HG02623 (cell line): ENCODE data around the gene SUMO3.
"Not testable (repeated sequence)": the region's sequence is repeated elsewhere in the genome, so short reads cannot be mapped to it uniquely, and the experiment has no call there.

Experiments
- ATAC-seq: cut with Tn5 transposase; IDR thresholded peaks from one replicate; pipeline ENCODE4 v1.9.1; 2021; ENCODE audit warnings: moderate library complexity; ENCODE audit not compliant: unreplicated experiment

Gene SUMO3

GRCh38 chr21:44847261-44848056 is 29.6 kb upstream of the SUMO3 start:
- no peak for ATAC-seq

- ATAC-seq: no peak
Measured at GRCh38 chr21:44846485-44847260, 28.8 kb upstream of the SUMO3 start.

GRCh38 chr21:44846224-44846484 is 28.3 kb upstream of the SUMO3 start:
- ATAC-seq: no peak

- ATAC-seq: no peak
Measured at GRCh38 chr21:44845418-44846223, 27.8 kb upstream of the SUMO3 start.

DNA sequence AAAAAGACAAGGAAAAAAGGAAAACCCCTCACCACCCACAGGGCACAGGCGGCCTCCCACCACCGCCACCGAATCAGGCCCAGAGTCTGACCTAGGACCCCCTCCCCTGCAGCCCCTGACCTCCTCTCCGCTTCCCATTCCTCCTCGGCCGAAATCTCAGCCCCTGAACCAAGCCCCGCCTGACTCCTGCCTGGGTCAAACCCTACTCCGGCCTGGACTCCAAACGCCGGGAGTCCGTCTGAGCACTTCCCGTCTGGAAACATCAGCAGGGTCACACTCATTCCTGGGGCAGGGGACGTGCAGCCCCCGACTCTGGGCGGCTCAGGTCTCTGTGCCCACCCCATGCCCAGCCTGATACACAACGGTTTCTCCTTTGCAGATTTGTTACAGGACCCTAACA is 26.4 kb upstream of the SUMO3 start:
- ATAC-seq: no peak

- no peak for ATAC-seq
Measured at GRCh38 chr21:44842721-44843445, 25.0 kb upstream of the SUMO3 start.

- ATAC-seq: no peak
Measured at GRCh38 chr21:44842087-44842486, 24.2 kb upstream of the SUMO3 start.

GRCh38 chr21:44840771-44841170 is 22.9 kb upstream of the SUMO3 start:
- no peak for ATAC-seq

- ATAC-seq: no peak
Measured at GRCh38 chr21:44838951-44839350, 21.1 kb upstream of the SUMO3 start.

DNA sequence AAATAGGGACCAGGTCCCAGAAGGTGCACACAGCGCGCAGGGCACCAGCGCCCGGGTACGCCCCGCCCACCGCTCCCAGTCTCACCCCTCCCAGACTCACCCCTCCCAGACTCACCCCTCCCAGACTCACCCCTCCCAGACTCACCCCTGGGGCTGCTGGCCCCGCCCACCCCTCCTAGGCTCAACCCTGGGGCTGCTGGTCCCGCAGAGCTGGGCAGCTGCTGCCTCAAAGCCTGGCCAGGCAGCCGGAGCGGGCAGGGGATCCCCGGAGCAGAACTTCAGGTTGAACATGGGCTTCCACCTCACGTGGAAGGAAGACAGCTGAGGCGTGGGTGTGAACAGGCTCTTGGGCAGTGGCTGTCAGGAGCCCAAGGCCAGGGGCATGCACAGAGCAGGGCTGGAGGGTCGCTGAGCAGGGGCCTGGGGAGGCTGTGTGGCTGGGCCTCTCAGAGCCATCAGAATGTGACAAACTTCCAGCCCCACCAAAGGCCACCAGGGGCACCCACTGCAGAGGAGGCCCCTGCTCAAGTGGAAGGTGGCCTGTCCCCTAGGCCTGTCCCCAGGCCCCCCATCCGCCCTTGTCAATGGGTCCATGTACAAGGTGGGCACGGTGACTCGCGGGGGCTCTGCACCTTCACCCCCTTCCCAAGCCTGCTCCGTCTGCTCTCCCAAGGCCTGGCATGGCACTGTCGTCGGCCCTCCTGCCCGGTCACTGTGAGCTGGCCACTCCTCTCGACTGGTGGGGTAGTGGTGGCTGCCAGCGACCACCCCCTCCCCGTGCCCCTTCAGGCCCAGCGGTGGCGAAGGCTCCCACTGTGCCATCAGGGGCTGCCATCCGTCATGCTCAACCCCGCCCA is 20.4 kb upstream of the SUMO3 start:
- no peak for ATAC-seq

DNA sequence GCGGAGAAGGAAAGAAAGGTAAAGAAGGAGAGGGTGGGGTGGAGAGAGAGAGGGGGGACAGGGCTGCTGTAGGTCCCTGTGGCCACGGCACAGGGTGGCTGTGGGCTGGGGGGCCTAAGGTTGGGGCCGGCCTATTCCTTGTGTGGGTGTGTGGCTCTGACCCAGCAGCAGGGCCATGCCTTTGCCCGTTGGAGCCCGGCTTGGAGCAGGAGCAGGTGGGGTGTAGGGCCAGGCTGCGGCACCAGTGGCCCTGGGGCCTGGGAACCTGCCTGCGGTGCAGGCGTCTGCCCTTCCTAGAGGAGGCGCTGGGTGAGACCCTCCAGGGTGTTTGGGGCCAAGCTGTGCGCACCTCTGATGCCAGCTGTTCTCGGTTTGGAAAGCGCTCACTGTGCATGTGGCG is 19.7 kb upstream of the SUMO3 start:
- ATAC-seq: no peak

DNA sequence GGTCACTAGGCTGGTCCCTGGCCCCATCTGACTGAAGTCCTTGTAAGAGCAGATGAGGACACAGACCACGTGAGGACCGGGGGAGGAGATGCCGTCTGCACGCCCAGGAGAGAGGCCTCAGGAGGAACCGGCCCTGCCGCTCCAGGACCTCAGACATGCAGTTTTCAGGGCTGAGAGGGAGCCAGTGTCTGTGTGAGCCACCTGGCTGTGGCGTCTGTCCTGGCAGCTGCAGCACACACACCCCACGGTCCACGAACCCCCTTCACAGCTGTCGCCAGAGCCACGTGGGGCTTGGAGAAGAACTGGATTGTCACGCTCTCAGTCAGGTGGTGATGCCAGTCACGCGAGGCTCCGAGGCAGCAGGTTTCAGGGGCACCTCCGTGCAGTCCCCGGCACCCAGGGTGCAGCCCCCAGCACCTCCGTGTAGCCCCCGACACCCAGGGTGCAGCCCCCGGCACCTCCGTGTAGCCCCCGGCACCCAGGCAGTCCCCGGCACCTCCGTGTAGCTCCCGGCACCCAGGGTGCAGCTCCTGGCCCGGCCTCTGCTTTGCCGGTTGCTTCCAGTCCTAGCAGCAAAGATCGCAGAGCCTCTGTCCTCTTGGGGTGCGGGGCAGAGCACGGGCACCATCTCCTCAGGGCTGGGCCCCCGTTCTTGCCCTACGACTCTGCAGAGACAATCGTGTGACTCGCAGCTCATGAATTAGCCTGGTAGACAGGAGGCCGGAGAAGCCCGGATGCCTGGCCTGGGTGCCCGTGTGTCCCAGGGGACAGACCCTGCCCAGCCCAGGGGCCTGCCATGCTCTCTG is 19.0 kb upstream of the SUMO3 start:
- ATAC-seq: no peak

DNA sequence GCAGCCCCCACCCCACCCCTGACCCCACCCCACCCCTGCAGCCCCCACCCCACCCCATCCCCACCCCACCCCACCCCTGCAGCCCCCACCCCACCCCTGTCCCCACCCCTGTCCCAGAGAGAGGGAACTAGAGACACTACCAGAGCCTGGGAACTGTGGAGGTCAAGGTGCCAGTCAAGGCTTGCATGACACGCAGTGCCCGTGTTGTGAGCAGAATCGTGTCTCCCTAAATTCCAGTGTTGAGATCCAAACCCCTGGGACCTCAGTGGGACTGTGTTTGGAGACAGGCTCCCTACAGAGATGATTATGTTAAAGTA is 18.4 kb upstream of the SUMO3 start:
- ATAC-seq: no peak

DNA sequence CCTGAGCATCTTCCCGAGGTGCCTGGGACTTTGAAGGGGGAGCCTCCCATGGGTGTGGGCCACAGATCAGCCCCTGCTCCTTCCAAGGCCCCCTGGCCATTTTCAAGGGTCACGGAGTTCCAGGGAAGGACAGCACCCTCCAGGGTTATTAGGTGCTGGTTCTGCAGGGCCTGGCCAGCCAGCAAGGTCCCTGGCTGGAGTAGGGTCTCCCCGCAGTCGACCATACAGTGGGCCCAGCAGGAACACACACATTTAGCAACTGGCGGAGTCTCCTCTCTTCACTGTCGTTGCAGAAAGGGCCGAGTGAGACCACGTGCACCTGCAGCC is 17.7 kb upstream of the SUMO3 start:
- ATAC-seq: no peak

DNA sequence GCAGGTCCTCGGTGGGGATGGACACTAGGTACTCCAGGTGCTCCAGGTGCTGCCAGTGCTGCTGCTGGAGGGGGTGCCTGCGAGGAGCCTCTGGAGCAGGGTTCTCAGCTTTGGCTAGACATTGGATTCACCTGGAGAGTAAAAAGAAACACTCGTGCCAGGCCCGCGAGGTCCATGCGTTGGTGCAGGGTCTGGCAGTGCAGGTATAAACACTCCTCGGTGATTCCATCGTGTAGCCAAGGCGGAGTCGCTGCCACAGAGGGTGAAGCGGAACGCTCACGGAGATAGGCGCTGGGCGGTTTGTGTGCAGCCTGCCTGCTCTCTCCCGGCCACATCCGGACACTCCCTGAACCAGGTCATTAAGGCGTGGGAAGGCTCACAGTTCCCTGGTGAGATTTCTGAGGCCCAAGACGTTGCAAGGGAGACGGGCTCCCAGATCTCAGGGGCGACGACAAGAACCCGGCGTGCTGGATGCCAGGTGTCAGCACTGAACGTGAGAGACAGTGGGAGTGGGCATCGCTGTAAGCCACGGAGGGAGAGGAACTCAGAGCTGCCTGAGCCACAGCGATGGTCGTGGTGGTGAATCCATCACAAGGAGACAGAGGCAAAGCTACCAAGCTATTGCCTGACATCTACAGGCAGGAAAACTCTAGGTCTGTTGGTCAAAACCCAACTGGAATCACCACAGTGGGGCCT is 17.2 kb upstream of the SUMO3 start:
- ATAC-seq: no peak

DNA sequence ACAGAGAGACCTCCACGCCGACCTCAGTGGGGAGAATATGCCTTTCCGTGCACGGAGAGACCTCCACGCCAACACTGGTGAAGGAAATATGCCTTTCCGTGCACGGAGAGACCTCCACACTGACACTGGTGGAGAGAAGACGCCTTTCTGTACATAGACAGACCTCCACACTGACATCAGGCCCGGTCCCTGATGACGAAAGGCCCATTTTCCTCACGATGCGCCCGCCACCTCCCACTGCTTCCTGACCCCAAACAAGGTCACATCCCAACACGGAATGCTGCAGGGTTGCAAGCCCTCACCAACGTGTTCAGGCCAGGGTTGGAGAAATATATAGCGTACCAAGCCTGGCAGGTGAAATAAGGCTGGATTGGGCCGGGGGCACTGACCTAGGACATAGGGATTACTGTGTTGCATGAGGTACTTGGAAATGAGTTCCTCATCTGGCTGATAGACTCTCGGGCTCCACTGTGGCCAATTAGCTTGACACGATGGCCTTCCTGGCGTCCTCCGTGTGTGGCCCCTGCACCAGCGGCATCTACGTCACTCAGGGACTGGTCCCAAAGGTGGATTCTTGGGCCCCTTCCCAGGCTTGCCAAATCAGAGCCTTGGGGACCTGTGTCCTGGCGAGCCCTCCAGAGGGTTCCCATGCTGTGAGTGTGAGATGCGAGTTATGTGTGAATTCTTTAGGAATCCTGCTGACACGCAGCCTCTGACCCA is 16.5 kb upstream of the SUMO3 start:
- ATAC-seq: no peak

DNA sequence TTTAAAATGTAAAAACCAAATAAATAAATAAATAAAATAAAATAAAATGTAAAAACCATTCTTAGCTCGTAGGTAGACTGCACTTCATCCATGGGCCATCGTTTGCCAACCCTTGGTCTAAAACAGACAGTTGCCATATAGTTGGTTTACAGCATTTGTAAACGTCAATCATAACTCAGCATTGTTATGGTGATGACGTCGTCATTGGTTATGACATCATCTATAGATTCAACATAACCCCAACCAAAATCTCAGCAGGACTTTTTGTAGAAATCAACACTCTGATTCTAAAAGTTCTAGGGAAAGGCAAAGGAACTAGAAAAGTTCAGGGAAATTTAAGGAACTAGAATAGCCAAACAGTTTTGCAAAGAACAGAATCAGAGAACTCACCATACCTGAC is 15.8 kb upstream of the SUMO3 start:
- no peak for ATAC-seq

GRCh38 chr21:44832516-44833255 is 14.8 kb upstream of the SUMO3 start:
- not testable (repeated sequence) for ATAC-seq
